ENCODE results near the gene TNFRSF13B. TPM values are rescaled to one million over a fixed set of nuclear protein-coding genes. Genes with fewer than 3 reads are reported as not detected.
"Not testable (repeated sequence)": the region's sequence is repeated elsewhere in the genome, so short reads cannot be mapped to it uniquely, and the experiment has no call there.

The TNFRSF13B gene
- polyA plus RNA-seq, 1 donor (not counting 4 experiments of a cell fraction or from before 2014, with no cell fraction given), result not detected

GRCh38 chr17:16980813-16981731, 9.2 kb upstream of the TNFRSF13B start:
- Histone ChIP-seq H3K4me2 (ENCODE audit: control insufficient read depth, extremely low read depth, insufficient read depth, low read depth, low read length) (no peak overlapping the region), H4K20me1 (ENCODE audit: control insufficient read depth, extremely low read depth, insufficient read depth, low read length) (no peaks in the 10 kb centered on the region), H3K27ac (ENCODE audit: control insufficient read depth, insufficient read depth, low read length) (no peak overlapping the region), H3K27me3 (ENCODE audit: control insufficient read depth, extremely low read depth, insufficient read depth, low read length) (peaks cover 10% of the 10 kb centered on the region), H3K36me3 (ENCODE audit: control insufficient read depth in 2 of 2, extremely low read depth in 1 of 2, insufficient read depth in 2 of 2, low read length in 2 of 2) (no peaks in the 10 kb centered on the region), H3K9me1 (ENCODE audit: control insufficient read depth, extremely low read depth, insufficient read depth, low read length) (no peaks in the 10 kb centered on the region), H3K4me3 (ENCODE audit: control insufficient read depth in 2 of 3, extremely low read depth in 1 of 3, insufficient read depth in 2 of 3, low read depth in 1 of 3, low read length in 3 of 3) (no peak overlapping the region), H2AFZ (ENCODE audit: control insufficient read depth, low read length) (no peak overlapping the region), H3K9me3 (ENCODE audit: control insufficient read depth, low read depth, low read length) (no peaks in the 10 kb centered on the region), H3K79me2 (ENCODE audit: control insufficient read depth, insufficient read depth, low read length) (no peaks in the 10 kb centered on the region), H3K4me1 (ENCODE audit: control insufficient read depth, extremely low read depth, insufficient read depth, low read length) (no peaks in the 10 kb centered on the region), H3K9ac (ENCODE audit: control insufficient read depth, extremely low read depth, insufficient read depth, low read length) (no peak overlapping the region)
- TF ChIP-seq EZH2 (IDR thresholded peaks at IDR 0.05; ENCODE audit: low read length), result no peak
- no peak for TF ChIP-seq CTCF (optimal IDR thresholded peaks at IDR 0.05 in 1 of 3, IDR thresholded peaks at IDR 0.05 in 1 of 3, conservative IDR thresholded peaks at IDR 0.05 in 1 of 3; ENCODE audit: extremely low read depth in 1 of 3, insufficient read depth in 2 of 3, low read length in 3 of 3)
- FAIRE-seq (no peak), DNase-seq (ENCODE audit: low read depth, low spot score) (no peak)
- dilution Hi-C loops (cut with MboI; ENCODE audit: extremely low pct_ligation_motif_present, low sequenced_read_pairs), result no loop called here

- Histone ChIP-seq H3K4me1 (ENCODE audit: control insufficient read depth, extremely low read depth, insufficient read depth, low read length) (no peaks in the 10 kb centered on the region), H3K9me3 (ENCODE audit: control insufficient read depth, low read depth, low read length) (no peaks in the 10 kb centered on the region), H3K9me1 (ENCODE audit: control insufficient read depth, extremely low read depth, insufficient read depth, low read length) (no peaks in the 10 kb centered on the region), H3K27me3 (ENCODE audit: control insufficient read depth, extremely low read depth, insufficient read depth, low read length) (peaks cover 13% of the 10 kb centered on the region), H3K79me2 (ENCODE audit: control insufficient read depth, insufficient read depth, low read length) (no peaks in the 10 kb centered on the region), H3K4me3 (ENCODE audit: control insufficient read depth in 2 of 3, extremely low read depth in 1 of 3, insufficient read depth in 2 of 3, low read depth in 1 of 3, low read length in 3 of 3) (no peak overlapping the region), H4K20me1 (ENCODE audit: control insufficient read depth, extremely low read depth, insufficient read depth, low read length) (no peaks in the 10 kb centered on the region), H3K4me2 (ENCODE audit: control insufficient read depth, extremely low read depth, insufficient read depth, low read depth, low read length) (no peak overlapping the region), H3K27ac (ENCODE audit: control insufficient read depth, insufficient read depth, low read length) (no peak overlapping the region), H3K9ac (ENCODE audit: control insufficient read depth, extremely low read depth, insufficient read depth, low read length) (no peak overlapping the region), H2AFZ (ENCODE audit: control insufficient read depth, low read length) (no peak overlapping the region), H3K36me3 (ENCODE audit: control insufficient read depth in 2 of 2, extremely low read depth in 1 of 2, insufficient read depth in 2 of 2, low read length in 2 of 2) (no peaks in the 10 kb centered on the region)
- dilution Hi-C loops (cut with MboI; ENCODE audit: extremely low pct_ligation_motif_present, low sequenced_read_pairs), result no loop called here
- DNase-seq (ENCODE audit: low read depth, low spot score), result no peak
- FAIRE-seq, result no peak
- TF ChIP-seq CTCF (optimal IDR thresholded peaks at IDR 0.05 in 1 of 3, IDR thresholded peaks at IDR 0.05 in 1 of 3, conservative IDR thresholded peaks at IDR 0.05 in 1 of 3; ENCODE audit: extremely low read depth in 1 of 3, insufficient read depth in 2 of 3, low read length in 3 of 3) (no peak), EZH2 (IDR thresholded peaks at IDR 0.05; ENCODE audit: low read length) (no peak)
Observed at GRCh38 chr17:16980061-16980460, 8.1 kb upstream of the TNFRSF13B start.

GRCh38 chr17:16979237-16979823, 7.4 kb upstream of the TNFRSF13B start:
- H3K9ac ChIP-seq (ENCODE audit: control insufficient read depth, extremely low read depth, insufficient read depth, low read length); H2AFZ ChIP-seq (ENCODE audit: control insufficient read depth, low read length); H3K9me1 ChIP-seq (ENCODE audit: control insufficient read depth, extremely low read depth, insufficient read depth, low read length); H3K9me3 ChIP-seq (ENCODE audit: control insufficient read depth, low read depth, low read length); H3K4me3 ChIP-seq (ENCODE audit: control insufficient read depth in 2 of 3, extremely low read depth in 1 of 3, insufficient read depth in 2 of 3, low read depth in 1 of 3, low read length in 3 of 3); H3K36me3 ChIP-seq (ENCODE audit: control insufficient read depth in 2 of 2, extremely low read depth in 1 of 2, insufficient read depth in 2 of 2, low read length in 2 of 2); DNase-seq (ENCODE audit: low read depth, low spot score); H3K4me1 ChIP-seq (ENCODE audit: control insufficient read depth, extremely low read depth, insufficient read depth, low read length); H3K27ac ChIP-seq (ENCODE audit: control insufficient read depth, insufficient read depth, low read length); H4K20me1 ChIP-seq (ENCODE audit: control insufficient read depth, extremely low read depth, insufficient read depth, low read length); dilution Hi-C loops (cut with MboI; ENCODE audit: extremely low pct_ligation_motif_present, low sequenced_read_pairs); FAIRE-seq; H3K79me2 ChIP-seq (ENCODE audit: control insufficient read depth, insufficient read depth, low read length); H3K4me2 ChIP-seq (ENCODE audit: control insufficient read depth, extremely low read depth, insufficient read depth, low read depth, low read length): not testable (repeated sequence)
- peaks cover 13% of the 10 kb centered on the region for H3K27me3 ChIP-seq (ENCODE audit: control insufficient read depth, extremely low read depth, insufficient read depth, low read length)
